A549 (cell line): ENCODE results near the gene NDUFB5.

ENCODE experiments used
- CEBPB ChIP-seq, 2 experiments: fragments of >200 bp in 1 of 2; sonication (Bioruptor Twin) in 1 of 2; formaldehyde crosslinking in 1 of 2; IDR thresholded peaks; 2 replicates each; pipeline ENCODE4 v1.6.1; 2012 to 2016
- CTCF ChIP-seq: fragments of >200 bp; sonication (Bioruptor Twin); formaldehyde crosslinking; IDR thresholded peaks from 3 replicates; pipeline ENCODE4 v1.5.1; 2016
- MYC ChIP-seq: IDR thresholded peaks from 2 replicates; pipeline ENCODE4 v1.6.1; 2012; ENCODE audit warnings: mild to moderate bottlenecking, inconsistent platforms, low read length, improper control_type of control experiment, borderline replicate concordance
- POLR2A ChIP-seq: IDR thresholded peaks from 2 replicates; pipeline ENCODE4 v1.6.1; 2012; ENCODE audit warnings: mild to moderate bottlenecking, low read length

DNA sequence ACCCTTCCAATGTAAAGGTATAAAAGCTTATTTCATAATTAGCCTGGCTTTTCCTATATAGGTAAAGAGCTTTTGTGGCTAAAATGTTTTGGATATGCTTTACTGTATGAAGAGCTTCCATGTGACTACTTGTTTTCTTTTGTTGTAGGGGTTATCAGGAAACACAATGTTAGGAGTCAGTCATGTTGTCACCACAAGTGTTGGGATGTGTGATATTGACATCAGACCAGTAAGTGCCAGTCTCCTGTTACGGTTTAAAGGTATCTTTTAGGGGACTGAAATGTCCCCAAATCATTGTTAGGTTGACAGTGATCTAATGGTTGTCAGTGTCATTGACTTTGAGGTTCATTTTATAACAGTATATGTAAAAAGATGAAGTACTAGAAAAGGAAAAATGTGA, 23.6 kb upstream of the NDUFB5 start:
- no peak for TF ChIP-seq POLR2A
- no peak for TF ChIP-seq CEBPB (IDR thresholded peaks at IDR 0.05)
- no peak for TF ChIP-seq MYC
- no peak for TF ChIP-seq CTCF
